ENCODE results near the gene COMT. TPM values are rescaled to one million over a fixed set of nuclear protein-coding genes. Genes with fewer than 3 reads are reported as not detected.

COMT gene
- total RNA-seq, 1 donor, result 120 TPM

DNA sequence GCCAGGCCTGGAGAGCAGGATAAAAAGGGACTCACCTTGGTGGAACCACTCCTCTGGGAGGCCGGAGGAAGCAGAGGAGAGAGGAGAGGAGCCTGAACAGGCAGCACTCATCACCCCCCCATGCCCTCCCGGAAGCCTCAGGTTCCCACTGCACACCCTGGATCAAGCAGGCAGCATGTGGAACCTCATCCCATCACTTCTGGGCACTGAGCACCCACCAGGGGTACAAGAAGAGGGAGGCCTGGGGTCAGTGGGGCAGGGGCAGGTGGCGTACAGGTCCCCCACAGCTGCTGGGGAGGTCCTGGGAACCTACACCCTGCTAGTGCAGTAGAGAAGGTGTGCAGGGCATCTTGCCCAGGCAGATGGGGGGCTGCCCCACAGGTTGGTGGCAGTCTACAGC is 35.1 kb downstream of the COMT start:
- H3K4me3 ChIP-seq (ENCODE audit: low read depth, low read length), result no peak overlapping the region
- DNase-seq (ENCODE audit: low read depth), result no peak
- no peak for TF ChIP-seq CTCF (IDR thresholded peaks at IDR 0.05; ENCODE audit: insufficient read depth, low read length)

GRCh38 chr22:19977296-19978243 is 36.0 kb downstream of the COMT start:
- TF ChIP-seq CTCF (IDR thresholded peaks at IDR 0.05; ENCODE audit: insufficient read depth, low read length), result no peak
- no peak overlapping the region for H3K4me3 ChIP-seq (ENCODE audit: low read depth, low read length)
- no peak for DNase-seq (ENCODE audit: low read depth)

DNA sequence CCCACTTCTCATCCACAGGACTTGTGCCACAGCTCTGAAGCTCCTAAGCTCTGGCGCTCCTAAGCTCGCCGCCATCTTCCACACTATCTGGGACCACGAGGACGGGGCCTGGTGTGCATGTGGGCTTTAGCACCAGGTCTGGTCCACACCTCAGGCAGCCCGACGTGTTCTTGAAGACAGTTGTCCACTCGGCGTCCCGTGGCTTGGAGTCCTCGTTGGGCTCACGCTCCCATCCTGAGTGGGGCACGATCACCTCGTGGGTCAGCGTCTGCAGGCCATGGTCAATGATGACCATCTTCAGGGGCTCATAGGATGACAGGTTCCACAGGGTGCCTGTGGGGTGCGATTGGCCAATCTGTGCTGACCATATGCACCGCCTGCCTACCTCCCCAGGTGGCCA is 37.2 kb downstream of the COMT start:
- TF ChIP-seq CTCF (IDR thresholded peaks at IDR 0.05; ENCODE audit: insufficient read depth, low read length), result no peak
- no peak overlapping the region for H3K4me3 ChIP-seq (ENCODE audit: low read depth, low read length)
- DNase-seq (ENCODE audit: low read depth), result no peak

- no peak overlapping the region for H3K4me3 ChIP-seq (ENCODE audit: low read depth, low read length)
- DNase-seq (ENCODE audit: low read depth), result no peak
- no peak for TF ChIP-seq CTCF (IDR thresholded peaks at IDR 0.05; ENCODE audit: insufficient read depth, low read length)
Observed at GRCh38 chr22:19979712-19980493, 38.3 kb downstream of the COMT start.

DNA sequence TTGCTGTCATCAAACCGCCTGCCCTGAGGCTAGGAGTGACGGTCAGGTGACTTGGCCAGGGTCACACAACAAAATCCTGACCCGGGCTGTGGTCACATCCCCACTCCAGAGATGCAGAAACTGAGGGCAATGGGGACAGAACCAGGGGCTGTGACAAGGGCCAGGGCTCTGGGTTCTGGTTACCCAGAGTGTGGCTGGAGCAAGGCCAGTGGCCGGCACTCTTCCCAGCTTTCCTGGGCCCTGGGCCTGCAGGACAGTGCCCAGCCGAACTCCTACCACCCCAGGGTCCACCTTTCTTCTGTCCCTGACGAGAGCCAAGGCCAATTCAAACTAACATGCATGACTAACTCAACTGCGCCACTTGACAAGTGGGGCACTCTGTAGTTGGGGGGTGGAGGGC is 39.2 kb downstream of the COMT start:
- DNase-seq (ENCODE audit: low read depth), result no peak
- no peak overlapping the region for H3K4me3 ChIP-seq (ENCODE audit: low read depth, low read length)
- no peak for TF ChIP-seq CTCF (IDR thresholded peaks at IDR 0.05; ENCODE audit: insufficient read depth, low read length)

DNA sequence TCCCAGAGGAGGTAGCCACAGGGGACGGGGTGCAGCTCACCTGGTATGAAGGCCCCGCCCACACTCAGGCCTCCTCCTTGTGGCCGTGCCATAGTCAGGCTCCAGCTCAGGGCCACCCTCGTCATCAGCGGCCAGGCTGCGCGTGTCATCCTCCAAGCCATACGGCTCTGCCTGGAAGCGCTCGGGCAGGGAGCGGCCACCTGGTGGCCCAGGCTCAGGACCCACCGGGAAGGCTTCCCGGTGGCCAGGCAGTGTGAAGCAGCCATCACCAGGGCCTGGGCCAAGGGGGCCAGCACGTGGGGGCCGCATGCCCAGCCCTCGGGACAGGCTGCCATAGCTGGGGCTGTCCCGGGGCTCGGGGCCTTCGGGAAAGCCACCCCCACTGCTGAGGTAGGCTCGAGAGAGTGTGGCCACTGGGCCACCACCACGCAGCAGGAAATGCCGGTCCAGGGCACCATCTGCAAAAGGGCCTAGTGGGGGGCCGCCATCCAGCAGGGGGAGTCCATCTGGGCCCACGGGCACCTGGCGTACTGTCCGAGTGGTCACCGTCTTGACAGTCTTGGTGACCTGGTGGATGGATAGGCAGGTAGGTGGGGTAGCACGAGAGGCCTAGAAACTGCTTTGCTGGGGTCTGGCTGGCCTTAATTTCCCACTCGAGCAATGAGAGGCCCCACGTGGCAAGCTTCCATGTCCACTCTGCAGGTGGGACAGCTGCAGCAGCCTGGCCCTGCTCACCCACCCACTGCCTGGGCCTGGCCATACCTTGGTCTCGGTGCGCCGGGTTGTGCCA is 39.8 kb downstream of the COMT start:
- no peak for TF ChIP-seq CTCF (IDR thresholded peaks at IDR 0.05; ENCODE audit: insufficient read depth, low read length)
- H3K4me3 ChIP-seq (ENCODE audit: low read depth, low read length), result no peak overlapping the region
- no peak for DNase-seq (ENCODE audit: low read depth)
